ENCODE measurements around the gene ETNK2. TPM values are rescaled to one million over a fixed set of nuclear protein-coding genes. Genes with fewer than 3 reads are reported as not detected.
"Not testable (repeated sequence)": the region's sequence is repeated elsewhere in the genome, so short reads cannot be mapped to it uniquely, and the experiment has no call there.

The ETNK2 gene
- total RNA-seq, 4 donors from 2014 or later = 6.7 to 54.4 (median 25.0) TPM

DNA sequence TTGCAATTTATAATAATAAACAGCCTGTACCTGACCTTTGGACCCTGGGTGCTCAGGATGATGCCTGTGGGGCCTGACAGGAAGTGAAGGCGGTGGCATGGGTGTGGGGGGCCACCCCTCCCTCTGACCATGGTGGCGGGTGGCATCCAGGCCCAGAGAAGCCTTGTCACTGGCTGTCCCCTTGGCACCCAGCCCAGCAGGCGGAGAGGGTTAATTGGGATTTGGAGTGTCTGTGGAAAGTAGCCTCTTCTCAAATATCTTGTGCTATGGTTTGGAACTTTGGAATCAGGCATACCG, 58.5 kb downstream of the ETNK2 start:
- no peak for DNase-seq
- no peaks in the 10 kb centered on the region for H3K36me3 ChIP-seq
- H3K4me3 ChIP-seq = no peak overlapping the region
- peaks cover 13 to 78% (median 27%) of the 10 kb centered on the region in 3 donors for H3K4me1 ChIP-seq
- peak overlapping the region in 2 of 4 donors; percentile 4 to 5 for H3K27ac ChIP-seq
- WGBS, 2 donors = 72 to 81% methylated on average over 3 to 4 of the region's 4 CpGs
- TF ChIP-seq, protein P1, sequence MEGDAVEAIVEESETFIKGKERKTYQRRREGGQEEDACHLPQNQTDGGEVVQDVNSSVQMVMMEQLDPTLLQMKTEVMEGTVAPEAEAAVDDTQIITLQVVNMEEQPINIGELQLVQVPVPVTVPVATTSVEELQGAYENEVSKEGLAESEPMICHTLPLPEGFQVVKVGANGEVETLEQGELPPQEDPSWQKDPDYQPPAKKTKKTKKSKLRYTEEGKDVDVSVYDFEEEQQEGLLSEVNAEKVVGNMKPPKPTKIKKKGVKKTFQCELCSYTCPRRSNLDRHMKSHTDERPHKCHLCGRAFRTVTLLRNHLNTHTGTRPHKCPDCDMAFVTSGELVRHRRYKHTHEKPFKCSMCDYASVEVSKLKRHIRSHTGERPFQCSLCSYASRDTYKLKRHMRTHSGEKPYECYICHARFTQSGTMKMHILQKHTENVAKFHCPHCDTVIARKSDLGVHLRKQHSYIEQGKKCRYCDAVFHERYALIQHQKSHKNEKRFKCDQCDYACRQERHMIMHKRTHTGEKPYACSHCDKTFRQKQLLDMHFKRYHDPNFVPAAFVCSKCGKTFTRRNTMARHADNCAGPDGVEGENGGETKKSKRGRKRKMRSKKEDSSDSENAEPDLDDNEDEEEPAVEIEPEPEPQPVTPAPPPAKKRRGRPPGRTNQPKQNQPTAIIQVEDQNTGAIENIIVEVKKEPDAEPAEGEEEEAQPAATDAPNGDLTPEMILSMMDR (IDR thresholded peaks at IDR 0.05) = no peak
- no peak for TF ChIP-seq POLR2A (IDR thresholded peaks at IDR 0.05)
- H3K9me3 ChIP-seq = no peaks in the 10 kb centered on the region
- no peaks in the 10 kb centered on the region for H3K27me3 ChIP-seq
- intact Hi-C loops (cut with DNase I) = no loop called here

DNA sequence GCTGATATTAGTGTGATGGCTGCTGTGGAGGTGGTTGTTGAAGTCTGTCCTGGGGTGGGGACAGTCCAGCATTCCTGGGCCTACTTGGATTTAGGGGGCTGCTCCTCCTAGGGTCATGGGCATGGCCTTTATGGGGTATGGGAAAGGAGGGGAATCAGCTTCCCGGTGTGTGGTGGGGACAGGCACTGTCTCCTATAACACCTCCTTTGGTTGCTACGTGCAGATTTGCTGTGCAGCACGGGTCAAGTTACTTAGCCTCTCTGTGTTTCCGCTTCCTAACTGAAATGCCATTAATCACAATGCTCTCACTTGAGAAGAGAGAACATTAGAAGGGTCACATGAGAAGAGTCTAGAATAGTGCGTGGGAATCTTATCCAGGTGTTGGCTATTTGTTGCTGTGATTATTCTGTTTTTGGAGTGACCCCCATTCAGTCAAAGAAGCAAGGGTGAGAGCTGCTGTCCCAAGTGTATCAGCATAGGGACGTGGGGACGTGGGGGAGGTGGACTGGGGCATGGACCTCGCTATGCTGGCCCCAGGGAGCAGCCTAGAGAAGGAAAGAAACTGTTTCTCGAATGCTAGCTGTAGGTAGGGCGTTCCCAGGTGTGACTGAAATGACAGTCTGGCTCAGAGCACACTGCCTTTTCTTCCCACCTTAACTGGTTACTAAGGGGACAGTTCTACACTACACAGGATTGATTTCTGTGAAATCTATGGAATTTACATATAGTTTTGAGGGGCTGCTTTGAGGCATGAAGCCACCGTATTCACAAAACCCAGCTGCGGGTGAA, 59.0 kb downstream of the ETNK2 start:
- DNase-seq = no peak
- Histone ChIP-seq H3K9me3 (no peaks in the 10 kb centered on the region), H3K4me1 (peaks cover 17 to 78% (median 33%) of the 10 kb centered on the region in 3 donors), H3K4me3 (no peak overlapping the region), H3K27ac (peak overlapping the region in 2 of 4 donors; percentile 5 to 7), H3K36me3 (no peaks in the 10 kb centered on the region), H3K27me3 (no peaks in the 10 kb centered on the region)
- no peak for TF ChIP-seq POLR2A (IDR thresholded peaks at IDR 0.05)
- TF ChIP-seq, protein P1 (IDR thresholded peaks at IDR 0.05) = no peak
- WGBS, 2 donors = 80 to 91% methylated on average over 10 to 12 of the region's 12 CpGs
- intact Hi-C loops (cut with DNase I) = no loop called here

DNA sequence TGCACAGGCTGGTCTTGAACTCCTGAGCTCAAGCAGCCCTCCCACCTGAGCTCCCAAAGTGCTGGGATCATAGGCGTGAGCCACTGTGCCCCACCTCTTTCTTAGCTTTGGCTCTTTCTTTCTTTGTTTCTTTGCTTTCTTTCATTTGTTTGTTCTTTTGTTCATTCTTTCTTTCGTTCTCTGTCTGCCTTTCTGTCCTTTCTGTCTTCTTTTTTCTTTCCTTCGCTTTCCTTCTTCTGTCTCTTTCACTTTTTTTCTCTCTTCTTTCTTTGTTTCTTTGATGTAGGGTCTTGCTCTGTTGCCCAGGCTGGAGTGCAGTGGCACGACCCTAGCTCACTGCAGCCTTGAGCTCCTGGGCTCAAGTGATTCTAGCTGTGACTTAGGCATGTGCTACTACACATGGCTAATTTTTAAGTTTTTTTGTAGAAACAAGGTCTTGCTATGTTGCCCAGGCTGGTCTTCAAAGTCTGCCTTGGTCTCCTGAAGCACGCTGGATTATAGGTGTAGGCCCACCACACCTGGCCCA, 60.0 kb downstream of the ETNK2 start:
- 84 to 88% methylated on average over 5 of the region's 5 CpGs for WGBS, 2 donors
- H3K4me1 ChIP-seq = peaks cover 25 to 85% (median 42%) of the 10 kb centered on the region in 3 donors
- TF ChIP-seq POLR2A (IDR thresholded peaks at IDR 0.05) = no peak
- TF ChIP-seq, protein P1 (IDR thresholded peaks at IDR 0.05) = no peak
- H3K9me3 ChIP-seq = no peaks in the 10 kb centered on the region
- no peak overlapping the region for H3K27ac ChIP-seq
- intact Hi-C loops (cut with DNase I) = no loop called here
- no peak overlapping the region for H3K4me3 ChIP-seq
- H3K27me3 ChIP-seq = no peaks in the 10 kb centered on the region
- no peaks in the 10 kb centered on the region for H3K36me3 ChIP-seq
- no peak for DNase-seq

DNA sequence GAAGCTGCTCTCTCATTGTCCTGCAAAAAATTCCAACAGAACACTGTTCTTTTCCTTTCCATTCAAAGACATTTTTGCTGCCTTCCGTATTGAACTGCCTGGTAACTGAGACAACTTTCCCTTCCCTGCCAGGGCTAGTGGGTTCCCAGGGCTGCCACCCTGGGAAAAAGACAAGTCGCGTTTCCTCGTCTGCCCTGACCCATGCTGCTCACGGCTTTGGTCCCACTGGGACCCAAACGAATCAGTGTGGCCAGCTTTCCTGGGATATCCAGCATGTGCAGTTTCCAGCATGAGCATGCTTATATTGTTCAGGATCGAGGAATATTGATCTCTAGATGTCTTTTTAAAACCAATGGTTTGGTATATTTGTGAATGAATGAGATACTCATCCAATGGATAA, 60.8 kb downstream of the ETNK2 start:
- Histone ChIP-seq H3K9me3 (no peaks in the 10 kb centered on the region), H3K36me3 (no peaks in the 10 kb centered on the region), H3K4me1 (peaks cover 26 to 93% (median 42%) of the 10 kb centered on the region in 3 donors), H3K27ac (peak overlapping the region in 2 of 4 donors; percentile 86 to 90), H3K4me3 (no peak overlapping the region), H3K27me3 (no peaks in the 10 kb centered on the region)
- no peak for DNase-seq
- WGBS, 2 donors = 79 to 83% methylated on average over 6 to 7 of the region's 7 CpGs
- intact Hi-C loops (cut with DNase I) = no loop called here
- no peak for TF ChIP-seq POLR2A (IDR thresholded peaks at IDR 0.05)
- TF ChIP-seq, protein P1 (IDR thresholded peaks at IDR 0.05) = no peak

DNA sequence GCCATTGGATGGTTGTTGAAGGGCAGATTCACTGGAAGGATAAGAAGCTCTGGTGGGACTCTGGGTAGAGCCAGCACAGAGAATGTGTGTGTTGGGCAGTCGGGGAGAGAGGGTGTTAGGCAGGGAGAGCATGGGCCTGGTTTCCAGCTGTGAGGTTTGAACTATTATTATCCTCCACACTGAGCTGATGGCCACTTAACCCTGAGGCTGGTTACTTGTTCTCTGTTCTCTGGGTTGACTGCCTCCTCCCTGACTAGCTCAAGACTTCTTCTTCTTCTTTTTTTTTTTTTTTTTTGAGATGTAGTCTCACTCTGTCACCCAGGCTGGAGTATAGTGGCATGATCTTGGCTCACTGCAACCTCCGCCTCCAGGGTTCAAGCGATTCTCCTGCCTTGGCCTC, 61.7 kb downstream of the ETNK2 start:
- H3K27ac ChIP-seq = peak overlapping the region; percentile 25 to 91 (median 88)
- H3K36me3 ChIP-seq; H3K4me3 ChIP-seq; DNase-seq; H3K27me3 ChIP-seq; H3K9me3 ChIP-seq; intact Hi-C loops (cut with DNase I): not testable (repeated sequence)
- 79 to 100% methylated on average over 2 to 3 of the region's 3 CpGs for WGBS, 2 donors
- peaks cover 28 to 97% (median 38%) of the 10 kb centered on the region in 3 donors for H3K4me1 ChIP-seq
